ENCODE results near the gene KIAA1143. TPM values are rescaled to one million over a fixed set of nuclear protein-coding genes. Genes with fewer than 3 reads are reported as not detected.

KIAA1143 gene
- total and polyA plus RNA-seq, 9 of the 15 experiments (the other 6 are each of a cell fraction or from before 2014, with no cell fraction given): 25.6 to 72.0 (median 42.2) TPM

- TF ChIP-seq, protein P1, sequence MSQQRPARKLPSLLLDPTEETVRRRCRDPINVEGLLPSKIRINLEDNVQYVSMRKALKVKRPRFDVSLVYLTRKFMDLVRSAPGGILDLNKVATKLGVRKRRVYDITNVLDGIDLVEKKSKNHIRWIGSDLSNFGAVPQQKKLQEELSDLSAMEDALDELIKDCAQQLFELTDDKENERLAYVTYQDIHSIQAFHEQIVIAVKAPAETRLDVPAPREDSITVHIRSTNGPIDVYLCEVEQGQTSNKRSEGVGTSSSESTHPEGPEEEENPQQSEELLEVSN (IDR thresholded peaks at IDR 0.05; ENCODE audit: borderline replicate concordance in 1 of 2, extremely low read depth in 1 of 2, insufficient read depth in 1 of 2, insufficient read length in 1 of 2, low read depth in 1 of 2, low read length in 1 of 2, poor library complexity in 1 of 2, severe bottlenecking in 1 of 2): peak; percentile 84 to 96
- TF ChIP-seq TAF9B (IDR thresholded peaks at IDR 0.05; ENCODE audit: partially characterized antibody) (peak; percentile 53), LEF1 (IDR thresholded peaks at IDR 0.05) (no peak), POLR2H (tag; IDR thresholded peaks at IDR 0.05; ENCODE audit: low read depth) (peak; percentile 46; the same call in 1 of the 2 replicates), PHF20 (IDR thresholded peaks at IDR 0.05; ENCODE audit: partially characterized antibody) (peak; percentile 98), MAZ (CRISPR knock-in tag; conservative IDR thresholded peaks at IDR 0.05 in 1 of 2, IDR thresholded peaks at IDR 0.05 in 1 of 2) (peak in 1 of 2 experiments; percentile 95), MAFK (IDR thresholded peaks at IDR 0.05; ENCODE audit: low read length) (peak; percentile 40; the same call in 1 of the 2 replicates), NRF1 (conservative IDR thresholded peaks at IDR 0.05 in 1 of 2, IDR thresholded peaks at IDR 0.05 in 1 of 2) (peak; percentile 78 to 83), CCNT2 (IDR thresholded peaks at IDR 0.05; ENCODE audit: borderline replicate concordance, extremely low read depth, insufficient read length, low read depth, low read length) (peak; percentile 50), ETV1 (tag; conservative IDR thresholded peaks at IDR 0.05; ENCODE audit: low read depth) (peak; percentile 85), MTF1 (CRISPR knock-in tag; IDR thresholded peaks at IDR 0.05; ENCODE audit: borderline replicate concordance) (no peak), AFF4 (CRISPR knock-in tag; IDR thresholded peaks at IDR 0.05) (no peak)
- TF ChIP-seq, protein P2, sequence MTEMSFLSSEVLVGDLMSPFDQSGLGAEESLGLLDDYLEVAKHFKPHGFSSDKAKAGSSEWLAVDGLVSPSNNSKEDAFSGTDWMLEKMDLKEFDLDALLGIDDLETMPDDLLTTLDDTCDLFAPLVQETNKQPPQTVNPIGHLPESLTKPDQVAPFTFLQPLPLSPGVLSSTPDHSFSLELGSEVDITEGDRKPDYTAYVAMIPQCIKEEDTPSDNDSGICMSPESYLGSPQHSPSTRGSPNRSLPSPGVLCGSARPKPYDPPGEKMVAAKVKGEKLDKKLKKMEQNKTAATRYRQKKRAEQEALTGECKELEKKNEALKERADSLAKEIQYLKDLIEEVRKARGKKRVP (CRISPR knock-in tag; IDR thresholded peaks at IDR 0.05): 0 out of 2 replicates have a peak, but pooled peaks have one; percentile 12
- TF ChIP-seq, protein P3, sequence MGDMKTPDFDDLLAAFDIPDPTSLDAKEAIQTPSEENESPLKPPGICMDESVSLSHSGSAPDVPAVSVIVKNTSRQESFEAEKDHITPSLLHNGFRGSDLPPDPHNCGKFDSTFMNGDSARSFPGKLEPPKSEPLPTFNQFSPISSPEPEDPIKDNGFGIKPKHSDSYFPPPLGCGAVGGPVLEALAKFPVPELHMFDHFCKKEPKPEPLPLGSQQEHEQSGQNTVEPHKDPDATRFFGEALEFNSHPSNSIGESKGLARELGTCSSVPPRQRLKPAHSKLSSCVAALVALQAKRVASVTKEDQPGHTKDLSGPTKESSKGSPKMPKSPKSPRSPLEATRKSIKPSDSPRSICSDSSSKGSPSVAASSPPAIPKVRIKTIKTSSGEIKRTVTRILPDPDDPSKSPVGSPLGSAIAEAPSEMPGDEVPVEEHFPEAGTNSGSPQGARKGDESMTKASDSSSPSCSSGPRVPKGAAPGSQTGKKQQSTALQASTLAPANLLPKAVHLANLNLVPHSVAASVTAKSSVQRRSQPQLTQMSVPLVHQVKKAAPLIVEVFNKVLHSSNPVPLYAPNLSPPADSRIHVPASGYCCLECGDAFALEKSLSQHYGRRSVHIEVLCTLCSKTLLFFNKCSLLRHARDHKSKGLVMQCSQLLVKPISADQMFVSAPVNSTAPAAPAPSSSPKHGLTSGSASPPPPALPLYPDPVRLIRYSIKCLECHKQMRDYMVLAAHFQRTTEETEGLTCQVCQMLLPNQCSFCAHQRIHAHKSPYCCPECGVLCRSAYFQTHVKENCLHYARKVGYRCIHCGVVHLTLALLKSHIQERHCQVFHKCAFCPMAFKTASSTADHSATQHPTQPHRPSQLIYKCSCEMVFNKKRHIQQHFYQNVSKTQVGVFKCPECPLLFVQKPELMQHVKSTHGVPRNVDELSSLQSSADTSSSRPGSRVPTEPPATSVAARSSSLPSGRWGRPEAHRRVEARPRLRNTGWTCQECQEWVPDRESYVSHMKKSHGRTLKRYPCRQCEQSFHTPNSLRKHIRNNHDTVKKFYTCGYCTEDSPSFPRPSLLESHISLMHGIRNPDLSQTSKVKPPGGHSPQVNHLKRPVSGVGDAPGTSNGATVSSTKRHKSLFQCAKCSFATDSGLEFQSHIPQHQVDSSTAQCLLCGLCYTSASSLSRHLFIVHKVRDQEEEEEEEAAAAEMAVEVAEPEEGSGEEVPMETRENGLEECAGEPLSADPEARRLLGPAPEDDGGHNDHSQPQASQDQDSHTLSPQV (IDR thresholded peaks at IDR 0.05): no peak
Measured at GRCh38 chr3:44729384-44729910, 32.0 kb downstream of the KIAA1143 start, which contains the start of gene ZNF501 (continued).

Data from K562 (cell line).